Measurements from ENCODE around the gene ATG4C. TPM values are rescaled to one million over a fixed set of nuclear protein-coding genes. Genes with fewer than 3 reads are reported as not detected.
A peak's percentile ranks its signal among the peaks of the same experiment; 100 is the strongest.

Gene ATG4C
- total RNA-seq, 3 donors from 2014 or later (not counting 1 experiment from before 2014, with no cell fraction given): 4.8 to 9.7 (median 6.3) TPM

- TF ChIP-seq CTCF (IDR thresholded peaks at IDR 0.05): no peak
- H3K27me3 ChIP-seq (ENCODE audit: control insufficient read depth, insufficient read depth, low read length): no peaks in the 10 kb centered on the region
- Mint-ChIP-seq H3K4me3 (no peak overlapping the region), H3K4me1 (no peaks in the 10 kb centered on the region), H3K27ac (no peak overlapping the region), H3K27me3 (ENCODE audit: low read depth in 2 of 2) (peaks cover 27 to 29% of the 10 kb centered on the region in 2 donors), H3K9me3 (peaks cover 2 to 5% of the 10 kb centered on the region in 2 donors), H3K36me3 (peaks cover 10% of the 10 kb centered on the region)
- H3K4me3 ChIP-seq (ENCODE audit: low read length): no peak overlapping the region
- H3K27ac ChIP-seq (ENCODE audit: low read length): no peak overlapping the region
- DNase-seq: no peak
- H3K9me3 ChIP-seq (ENCODE audit: control insufficient read depth, insufficient read depth, low read length): no peaks in the 10 kb centered on the region
- intact Hi-C loops (cut with micrococcal nuclease): no loop called here
- no peaks in the 10 kb centered on the region for H3K36me3 ChIP-seq (ENCODE audit: control insufficient read depth, insufficient read depth, low read length)
- ATAC-seq: no peak
- no peaks in the 10 kb centered on the region for H3K4me1 ChIP-seq (ENCODE audit: control insufficient read depth, insufficient read depth, low read length)
- 86% methylated on average over 2 of the region's 2 CpGs for WGBS (ENCODE audit: insufficient coverage)
Observed at GRCh38 chr1:62774006-62774405, 9.9 kb upstream of the ATG4C start.

GRCh38 chr1:62774971-62775595 lies 8.8 kb upstream of the ATG4C start:
- Mint-ChIP-seq H3K4me3 (no peak overlapping the region), H3K27me3 (ENCODE audit: low read depth in 2 of 2) (peaks cover 34 to 36% of the 10 kb centered on the region in 2 donors), H3K9me3 (peaks cover 2 to 5% of the 10 kb centered on the region in 2 donors), H3K27ac (no peak overlapping the region), H3K36me3 (peaks cover 10% of the 10 kb centered on the region), H3K4me1 (no peaks in the 10 kb centered on the region)
- Histone ChIP-seq H3K27me3 (ENCODE audit: control insufficient read depth, insufficient read depth, low read length) (no peaks in the 10 kb centered on the region), H3K9me3 (ENCODE audit: control insufficient read depth, insufficient read depth, low read length) (no peaks in the 10 kb centered on the region), H3K4me1 (ENCODE audit: control insufficient read depth, insufficient read depth, low read length) (no peaks in the 10 kb centered on the region), H3K4me3 (ENCODE audit: low read length) (no peak overlapping the region), H3K27ac (ENCODE audit: low read length) (no peak overlapping the region), H3K36me3 (ENCODE audit: control insufficient read depth, insufficient read depth, low read length) (no peaks in the 10 kb centered on the region)
- DNase-seq: no peak
- no peak for TF ChIP-seq CTCF (IDR thresholded peaks at IDR 0.05)
- WGBS (ENCODE audit: insufficient coverage): 64% methylated on average over 3 of the region's 3 CpGs
- intact Hi-C loops (cut with micrococcal nuclease): no loop called here
- ATAC-seq: peak; percentile 44 to 83 (median 53)

- ATAC-seq (no peak), DNase-seq (no peak)
- H3K4me3 ChIP-seq (ENCODE audit: low read length): no peak overlapping the region
- no peaks in the 10 kb centered on the region for H3K27me3 ChIP-seq (ENCODE audit: control insufficient read depth, insufficient read depth, low read length)
- H3K36me3 ChIP-seq (ENCODE audit: control insufficient read depth, insufficient read depth, low read length): no peaks in the 10 kb centered on the region
- no peak overlapping the region for H3K27ac Mint-ChIP-seq
- H3K4me1 Mint-ChIP-seq: peaks cover 0 to 2% of the 10 kb centered on the region in 2 donors
- WGBS (ENCODE audit: insufficient coverage): 81% methylated on average over 2 of the region's 2 CpGs
- peaks cover under 1% of the 10 kb centered on the region for H3K36me3 Mint-ChIP-seq
- H3K4me1 ChIP-seq (ENCODE audit: control insufficient read depth, insufficient read depth, low read length): peaks cover 4% of the 10 kb centered on the region
- H3K9me3 ChIP-seq (ENCODE audit: control insufficient read depth, insufficient read depth, low read length): no peaks in the 10 kb centered on the region
- TF ChIP-seq CTCF (IDR thresholded peaks at IDR 0.05): no peak
- H3K9me3 Mint-ChIP-seq: no peaks in the 10 kb centered on the region
- intact Hi-C loops (cut with micrococcal nuclease): no loop called here
- H3K27me3 Mint-ChIP-seq (ENCODE audit: low read depth in 2 of 2): peaks cover 30 to 31% of the 10 kb centered on the region in 2 donors
- H3K4me3 Mint-ChIP-seq: no peak overlapping the region
- no peak overlapping the region for H3K27ac ChIP-seq (ENCODE audit: low read length)
Observed at GRCh38 chr1:62778208-62778607, 5.7 kb upstream of the ATG4C start.
